GM23338 (cell line): Measurements from ENCODE around the gene NRG3. TPM values are rescaled to one million over a fixed set of nuclear protein-coding genes. Genes with fewer than 3 reads are reported as not detected.

Experiments used
- ATAC-seq: fragments of 200-7000 bp; cut with Tn5 transposase; 3 replicates; pipeline ENCODE4 v1.9.1; 2020
- DNase-seq: peaks from one replicate; pipeline ENCODE4 v3.0.0-alpha.2; 2015; ENCODE audit warnings: low spot score
- H2AFZ ChIP-seq: fragments of 200-600 bp; sonication (generic); 2 replicates; pipeline ENCODE4 v1.8.0; 2016; ENCODE audit warnings: antibody characterized with exemption, mild to moderate bottlenecking, moderate library complexity
- H3F3A ChIP-seq: fragments of 200-600 bp; sonication (generic); replicated peaks from 2 replicates; pipeline ENCODE4 v1.8.0; 2017; ENCODE audit warnings: antibody characterized with exemption, mixed run types, low read depth
- H3K27ac ChIP-seq: fragments of 200-600 bp; sonication (generic); 2 replicates; pipeline ENCODE4 v1.6.1; 2016; ENCODE audit warnings: low read depth
- H3K27me3 ChIP-seq: fragments of 200-600 bp; sonication (generic); 2 replicates; pipeline ENCODE4 v1.8.0; 2016; ENCODE audit warnings: mild to moderate bottlenecking, mixed run types, moderate library complexity; ENCODE audit not compliant: insufficient read depth
- H3K36me3 ChIP-seq: fragments of 200-600 bp; sonication (generic); 2 replicates; pipeline ENCODE4 v1.8.0; 2016; ENCODE audit warnings: mild to moderate bottlenecking; ENCODE audit not compliant: insufficient read depth
- H3K4me1 ChIP-seq: fragments of 200-600 bp; sonication (generic); 2 replicates; pipeline ENCODE4 v1.8.0; 2016; ENCODE audit warnings: mild to moderate bottlenecking, moderate library complexity; ENCODE audit not compliant: insufficient read depth
- H3K4me2 ChIP-seq: fragments of 200-600 bp; sonication (generic); 2 replicates; pipeline ENCODE4 v1.7.1; 2017; ENCODE audit warnings: mixed run types
- H3K4me3 ChIP-seq: fragments of 200-600 bp; sonication (generic); 2 replicates; pipeline ENCODE4 v1.6.1; 2016; ENCODE audit warnings: mixed run types
- H3K79me2 ChIP-seq: fragments of 200-600 bp; sonication (generic); replicated peaks from 2 replicates; pipeline ENCODE4 v1.8.0; 2017; ENCODE audit warnings: mild to moderate bottlenecking; ENCODE audit not compliant: insufficient read depth
- H3K9me2 ChIP-seq: fragments of 200-600 bp; sonication (generic); 2 replicates; pipeline ENCODE4 v1.8.0; 2017; ENCODE audit not compliant: insufficient read depth
- H4K20me1 ChIP-seq: fragments of 200-600 bp; sonication (generic); replicated peaks from 2 replicates; pipeline ENCODE4 v1.8.0; 2017; ENCODE audit warnings: mild to moderate bottlenecking; ENCODE audit not compliant: insufficient read depth
- H3K27ac Mint-ChIP-seq: 2 replicates; pipeline ENCODE4 v1.8.0; 2020; ENCODE audit warnings: inconsistent platforms, mild to moderate bottlenecking, moderate library complexity, mixed read lengths
- H3K27me3 Mint-ChIP-seq: 3 replicates; pipeline ENCODE4 v1.8.0; 2022; ENCODE audit warnings: low read depth, mild to moderate bottlenecking, moderate library complexity, mixed read lengths, inconsistent platforms; ENCODE audit not compliant: insufficient read depth, poor library complexity
- H3K36me3 Mint-ChIP-seq: 3 replicates; pipeline ENCODE4 v1.8.0; 2021; ENCODE audit warnings: low read depth, mild to moderate bottlenecking, inconsistent platforms, moderate library complexity, mixed read lengths
- H3K4me1 Mint-ChIP-seq: 3 replicates; pipeline ENCODE4 v1.8.0; 2020; ENCODE audit warnings: mild to moderate bottlenecking, inconsistent platforms, mixed read lengths
- H3K4me3 Mint-ChIP-seq: 3 replicates; pipeline ENCODE4 v1.8.0; 2021; ENCODE audit warnings: moderate library complexity, mild to moderate bottlenecking, inconsistent platforms, mixed read lengths
- H3K9me3 Mint-ChIP-seq: 3 replicates; pipeline ENCODE4 v1.8.0; 2020; ENCODE audit warnings: moderate library complexity, mild to moderate bottlenecking, inconsistent platforms, mixed read lengths
- CREB1 ChIP-seq: fragments of 250-450 bp; sonication (Bioruptor Pico); IDR thresholded peaks from 2 replicates; pipeline ENCODE4 v1.5.0; 2020; ENCODE audit warnings: low read depth, mild to moderate bottlenecking, moderate library complexity
- EZH2 ChIP-seq: fragments of 200-600 bp; sonication (generic); IDR thresholded peaks from one replicate; pipeline ENCODE4 v1.8.0; 2017; ENCODE audit warnings: antibody characterized with exemption, mild to moderate bottlenecking, low read depth; ENCODE audit not compliant: unreplicated experiment
- EZH2phosphoT487 ChIP-seq: fragments of 200-600 bp; sonication (generic); IDR thresholded peaks from one replicate; pipeline ENCODE4 v1.8.1; 2018; ENCODE audit warnings: antibody characterized with exemption; ENCODE audit not compliant: unreplicated experiment
- NANOG ChIP-seq: IDR thresholded peaks from 2 replicates; pipeline ENCODE4 v1.6.1; 2016; ENCODE audit warnings: antibody characterized with exemption, borderline replicate concordance
- STAT1 ChIP-seq: IDR thresholded peaks from one replicate; pipeline ENCODE4 v1.6.1; 2016; ENCODE audit warnings: antibody characterized with exemption; ENCODE audit not compliant: unreplicated experiment
- ZNF114 ChIP-seq: fragments of 250-450 bp; sonication (Bioruptor Pico); IDR thresholded peaks from 2 replicates; pipeline ENCODE4 v1.5.0; 2020; ENCODE audit warnings: mild to moderate bottlenecking, moderate library complexity
- ZNF331 ChIP-seq: fragments of 250-450 bp; sonication (Bioruptor Pico); IDR thresholded peaks from 2 replicates; pipeline ENCODE4 v1.5.0; 2020; ENCODE audit warnings: low read depth, mild to moderate bottlenecking, moderate library complexity
- polyA plus RNA-seq: library from polyadenylated mRNA; unstranded; fragments of >200 nt; fragmentation: Nextera tagmentation; extraction: Ambion mirVana; gene quantifications from 2 replicates; pipeline ENCODE4 v1.2.1, GENCODE V29; 2016
- total RNA-seq: library from RNA; depleted of rRNA; stranded (reverse); fragments of >200 nt; shearing (Covaris generic); gene quantifications from 2 replicates; pipeline ENCODE4 v1.2.3, GENCODE V29; 2014
- TF ChIP-seq, protein P1 (sequence below): fragments of 250-450 bp; sonication (Bioruptor Pico); IDR thresholded peaks from 2 replicates; pipeline ENCODE4 v1.5.0; 2020; ENCODE audit warnings: mild to moderate bottlenecking, moderate library complexity
- TF ChIP-seq, protein P2 (sequence below): IDR thresholded peaks from one replicate; pipeline ENCODE4 v1.6.1; 2018; ENCODE audit warnings: antibody characterized with exemption; ENCODE audit not compliant: unreplicated experiment

NRG3 gene
- total and polyA plus RNA-seq, 2 experiments from 2014 or later, result 1.9 to 3.9 TPM

DNA sequence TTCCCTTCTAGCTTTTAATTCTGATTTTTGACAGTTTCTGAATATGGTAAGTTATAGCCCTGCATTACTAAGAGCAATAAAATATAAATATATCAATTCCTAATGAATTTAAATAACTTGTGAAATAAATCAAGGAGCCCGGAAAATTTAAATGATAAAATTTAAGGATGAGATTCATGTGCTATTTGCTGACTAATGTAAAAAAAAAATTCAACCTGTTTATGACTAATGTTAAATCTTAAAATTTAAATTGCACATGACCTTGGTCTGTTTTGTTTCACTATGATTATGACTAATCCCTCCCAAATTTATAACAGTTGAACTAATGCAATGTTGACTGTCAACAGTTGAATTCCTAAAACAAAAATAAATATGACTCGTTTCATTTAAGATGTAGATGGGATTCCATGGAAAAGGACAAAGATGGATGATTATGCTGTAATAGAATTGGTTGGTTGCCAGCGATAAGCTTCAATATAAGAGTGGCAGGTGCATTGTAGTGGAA is 419.9 kb downstream of the NRG3 start:
- ATAC-seq, result no peak
- no peak overlapping the region for H3K27ac Mint-ChIP-seq
- no peaks in the 10 kb centered on the region for H3K9me2 ChIP-seq
- H3K4me1 ChIP-seq, result no peaks in the 10 kb centered on the region
- no peaks in the 10 kb centered on the region for H3K27me3 ChIP-seq
- no peak overlapping the region for H2AFZ ChIP-seq
- no peaks in the 10 kb centered on the region for H4K20me1 ChIP-seq
- TF ChIP-seq, protein P1, sequence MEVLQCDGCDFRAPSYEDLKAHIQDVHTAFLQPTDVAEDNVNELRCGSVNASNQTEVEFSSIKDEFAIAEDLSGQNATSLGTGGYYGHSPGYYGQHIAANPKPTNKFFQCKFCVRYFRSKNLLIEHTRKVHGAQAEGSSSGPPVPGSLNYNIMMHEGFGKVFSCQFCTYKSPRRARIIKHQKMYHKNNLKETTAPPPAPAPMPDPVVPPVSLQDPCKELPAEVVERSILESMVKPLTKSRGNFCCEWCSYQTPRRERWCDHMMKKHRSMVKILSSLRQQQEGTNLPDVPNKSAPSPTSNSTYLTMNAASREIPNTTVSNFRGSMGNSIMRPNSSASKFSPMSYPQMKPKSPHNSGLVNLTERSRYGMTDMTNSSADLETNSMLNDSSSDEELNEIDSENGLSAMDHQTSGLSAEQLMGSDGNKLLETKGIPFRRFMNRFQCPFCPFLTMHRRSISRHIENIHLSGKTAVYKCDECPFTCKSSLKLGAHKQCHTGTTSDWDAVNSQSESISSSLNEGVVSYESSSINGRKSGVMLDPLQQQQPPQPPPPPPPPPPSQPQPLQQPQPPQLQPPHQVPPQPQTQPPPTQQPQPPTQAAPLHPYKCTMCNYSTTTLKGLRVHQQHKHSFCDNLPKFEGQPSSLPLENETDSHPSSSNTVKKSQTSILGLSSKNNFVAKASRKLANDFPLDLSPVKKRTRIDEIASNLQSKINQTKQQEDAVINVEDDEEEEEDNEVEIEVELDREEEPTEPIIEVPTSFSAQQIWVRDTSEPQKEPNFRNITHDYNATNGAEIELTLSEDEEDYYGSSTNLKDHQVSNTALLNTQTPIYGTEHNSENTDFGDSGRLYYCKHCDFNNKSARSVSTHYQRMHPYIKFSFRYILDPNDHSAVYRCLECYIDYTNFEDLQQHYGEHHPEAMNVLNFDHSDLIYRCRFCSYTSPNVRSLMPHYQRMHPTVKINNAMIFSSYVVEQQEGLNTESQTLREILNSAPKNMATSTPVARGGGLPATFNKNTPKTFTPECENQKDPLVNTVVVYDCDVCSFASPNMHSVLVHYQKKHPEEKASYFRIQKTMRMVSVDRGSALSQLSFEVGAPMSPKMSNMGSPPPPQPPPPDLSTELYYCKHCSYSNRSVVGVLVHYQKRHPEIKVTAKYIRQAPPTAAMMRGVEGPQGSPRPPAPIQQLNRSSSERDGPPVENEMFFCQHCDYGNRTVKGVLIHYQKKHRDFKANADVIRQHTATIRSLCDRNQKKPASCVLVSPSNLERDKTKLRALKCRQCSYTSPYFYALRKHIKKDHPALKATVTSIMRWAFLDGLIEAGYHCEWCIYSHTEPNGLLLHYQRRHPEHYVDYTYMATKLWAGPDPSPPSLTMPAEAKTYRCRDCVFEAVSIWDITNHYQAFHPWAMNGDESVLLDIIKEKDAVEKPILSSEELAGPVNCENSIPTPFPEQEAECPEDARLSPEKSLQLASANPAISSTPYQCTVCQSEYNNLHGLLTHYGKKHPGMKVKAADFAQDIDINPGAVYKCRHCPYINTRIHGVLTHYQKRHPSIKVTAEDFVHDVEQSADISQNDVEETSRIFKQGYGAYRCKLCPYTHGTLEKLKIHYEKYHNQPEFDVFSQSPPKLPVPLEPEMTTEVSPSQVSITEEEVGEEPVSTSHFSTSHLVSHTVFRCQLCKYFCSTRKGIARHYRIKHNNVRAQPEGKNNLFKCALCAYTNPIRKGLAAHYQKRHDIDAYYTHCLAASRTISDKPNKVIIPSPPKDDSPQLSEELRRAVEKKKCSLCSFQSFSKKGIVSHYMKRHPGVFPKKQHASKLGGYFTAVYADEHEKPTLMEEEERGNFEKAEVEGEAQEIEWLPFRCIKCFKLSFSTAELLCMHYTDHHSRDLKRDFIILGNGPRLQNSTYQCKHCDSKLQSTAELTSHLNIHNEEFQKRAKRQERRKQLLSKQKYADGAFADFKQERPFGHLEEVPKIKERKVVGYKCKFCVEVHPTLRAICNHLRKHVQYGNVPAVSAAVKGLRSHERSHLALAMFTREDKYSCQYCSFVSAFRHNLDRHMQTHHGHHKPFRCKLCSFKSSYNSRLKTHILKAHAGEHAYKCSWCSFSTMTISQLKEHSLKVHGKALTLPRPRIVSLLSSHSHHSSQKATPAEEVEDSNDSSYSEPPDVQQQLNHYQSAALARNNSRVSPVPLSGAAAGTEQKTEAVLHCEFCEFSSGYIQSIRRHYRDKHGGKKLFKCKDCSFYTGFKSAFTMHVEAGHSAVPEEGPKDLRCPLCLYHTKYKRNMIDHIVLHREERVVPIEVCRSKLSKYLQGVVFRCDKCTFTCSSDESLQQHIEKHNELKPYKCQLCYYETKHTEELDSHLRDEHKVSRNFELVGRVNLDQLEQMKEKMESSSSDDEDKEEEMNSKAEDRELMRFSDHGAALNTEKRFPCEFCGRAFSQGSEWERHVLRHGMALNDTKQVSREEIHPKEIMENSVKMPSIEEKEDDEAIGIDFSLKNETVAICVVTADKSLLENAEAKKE, result no peak
- TF ChIP-seq STAT1 (no peak), EZH2 (no peak), ZNF331 (CRISPR knock-in tag) (no peak), EZH2phosphoT487 (no peak), ZNF114 (CRISPR knock-in tag) (no peak), CREB1 (no peak), NANOG (no peak)
- TF ChIP-seq, protein P2, sequence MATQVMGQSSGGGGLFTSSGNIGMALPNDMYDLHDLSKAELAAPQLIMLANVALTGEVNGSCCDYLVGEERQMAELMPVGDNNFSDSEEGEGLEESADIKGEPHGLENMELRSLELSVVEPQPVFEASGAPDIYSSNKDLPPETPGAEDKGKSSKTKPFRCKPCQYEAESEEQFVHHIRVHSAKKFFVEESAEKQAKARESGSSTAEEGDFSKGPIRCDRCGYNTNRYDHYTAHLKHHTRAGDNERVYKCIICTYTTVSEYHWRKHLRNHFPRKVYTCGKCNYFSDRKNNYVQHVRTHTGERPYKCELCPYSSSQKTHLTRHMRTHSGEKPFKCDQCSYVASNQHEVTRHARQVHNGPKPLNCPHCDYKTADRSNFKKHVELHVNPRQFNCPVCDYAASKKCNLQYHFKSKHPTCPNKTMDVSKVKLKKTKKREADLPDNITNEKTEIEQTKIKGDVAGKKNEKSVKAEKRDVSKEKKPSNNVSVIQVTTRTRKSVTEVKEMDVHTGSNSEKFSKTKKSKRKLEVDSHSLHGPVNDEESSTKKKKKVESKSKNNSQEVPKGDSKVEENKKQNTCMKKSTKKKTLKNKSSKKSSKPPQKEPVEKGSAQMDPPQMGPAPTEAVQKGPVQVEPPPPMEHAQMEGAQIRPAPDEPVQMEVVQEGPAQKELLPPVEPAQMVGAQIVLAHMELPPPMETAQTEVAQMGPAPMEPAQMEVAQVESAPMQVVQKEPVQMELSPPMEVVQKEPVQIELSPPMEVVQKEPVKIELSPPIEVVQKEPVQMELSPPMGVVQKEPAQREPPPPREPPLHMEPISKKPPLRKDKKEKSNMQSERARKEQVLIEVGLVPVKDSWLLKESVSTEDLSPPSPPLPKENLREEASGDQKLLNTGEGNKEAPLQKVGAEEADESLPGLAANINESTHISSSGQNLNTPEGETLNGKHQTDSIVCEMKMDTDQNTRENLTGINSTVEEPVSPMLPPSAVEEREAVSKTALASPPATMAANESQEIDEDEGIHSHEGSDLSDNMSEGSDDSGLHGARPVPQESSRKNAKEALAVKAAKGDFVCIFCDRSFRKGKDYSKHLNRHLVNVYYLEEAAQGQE, result no peak
- peaks cover 2% of the 10 kb centered on the region for H3K27me3 Mint-ChIP-seq
- no peaks in the 10 kb centered on the region for H3K36me3 ChIP-seq
- no peak overlapping the region for H3K4me2 ChIP-seq
- no peaks in the 10 kb centered on the region for H3K36me3 Mint-ChIP-seq
- no peaks in the 10 kb centered on the region for H3K79me2 ChIP-seq
- H3K4me3 Mint-ChIP-seq, result no peak overlapping the region
- no peak for DNase-seq
- H3K27ac ChIP-seq, result no peak overlapping the region
- no peaks in the 10 kb centered on the region for H3F3A ChIP-seq
- H3K4me1 Mint-ChIP-seq, result no peaks in the 10 kb centered on the region
- H3K9me3 Mint-ChIP-seq, result no peaks in the 10 kb centered on the region
- no peak overlapping the region for H3K4me3 ChIP-seq
